Measurements from ENCODE around the gene PRRG1. TPM values are rescaled to one million over a fixed set of nuclear protein-coding genes. Genes with fewer than 3 reads are reported as not detected.

Gene PRRG1
- total and polyA plus RNA-seq, 12 donors = 3.0 to 15.9 (median 10.7) TPM

- TF ChIP-seq CTCF (IDR thresholded peaks at IDR 0.05) = no peak
- Histone ChIP-seq H3K9me3 (no peaks in the 10 kb centered on the region), H3K27me3 (no peaks in the 10 kb centered on the region), H3K4me1 (no peaks in the 10 kb centered on the region), H3K4me3 (no peak overlapping the region), H3K36me3 (no peaks in the 10 kb centered on the region), H3K27ac (no peak overlapping the region)
- 96 to 98% methylated on average over 15 to 35 of the region's 35 CpGs for WGBS, 2 donors
- intact Hi-C loops (cut with DNase I) = loop anchor here in 4 of 10 donors (5.0 to 10.0 kb wide), 3 partner anchors 317 to 322 kb away; no protein-coding TSS in a partner anchor
- no peak for DNase-seq
- ATAC-seq = no peak
These were observed 155.8 kb downstream of the PRRG1 start for GRCh38 chrX:37504991-37505390.

Other genes with a start within 250 kb of the PRRG1 start
- gene LANCL3, start 222.3 kb downstream of the PRRG1 start, total RNA-seq = under 1 TPM; 0.04 to 0.56 (median 0.17) TPM
- gene LANCL3, start 222.3 kb downstream of the PRRG1 start, polyA plus RNA-seq = under 1 TPM; 0.07 to 0.10 TPM

Data from heart right ventricle (tissue), 16 donors.